Thyroid gland (tissue), 4 donors: ENCODE results near the gene KCNK18.

Source experiments
- POLR2A ChIP-seq, 2 donors: fragments of 450-650 bp; IDR thresholded peaks; one replicate each; pipeline ENCODE4 v1.6.1; 2017; ENCODE audit warnings: antibody characterized with exemption in 2 of 2, mild to moderate bottlenecking in 2 of 2, moderate library complexity in 1 of 2
- TF ChIP-seq, protein P1 (sequence below), 6 experiments: fragments of 200-600 bp in 3 of 6; fragments of 450-650 bp in 3 of 6; sonication (generic) in 3 of 6; IDR thresholded peaks; one replicate each; pipeline ENCODE4 v1.5.1; 2016 to 2019; ENCODE audit warnings: antibody characterized with exemption in 6 of 6, mild to moderate bottlenecking in 2 of 6, inconsistent platforms in 1 of 6, moderate library complexity in 1 of 6

DNA sequence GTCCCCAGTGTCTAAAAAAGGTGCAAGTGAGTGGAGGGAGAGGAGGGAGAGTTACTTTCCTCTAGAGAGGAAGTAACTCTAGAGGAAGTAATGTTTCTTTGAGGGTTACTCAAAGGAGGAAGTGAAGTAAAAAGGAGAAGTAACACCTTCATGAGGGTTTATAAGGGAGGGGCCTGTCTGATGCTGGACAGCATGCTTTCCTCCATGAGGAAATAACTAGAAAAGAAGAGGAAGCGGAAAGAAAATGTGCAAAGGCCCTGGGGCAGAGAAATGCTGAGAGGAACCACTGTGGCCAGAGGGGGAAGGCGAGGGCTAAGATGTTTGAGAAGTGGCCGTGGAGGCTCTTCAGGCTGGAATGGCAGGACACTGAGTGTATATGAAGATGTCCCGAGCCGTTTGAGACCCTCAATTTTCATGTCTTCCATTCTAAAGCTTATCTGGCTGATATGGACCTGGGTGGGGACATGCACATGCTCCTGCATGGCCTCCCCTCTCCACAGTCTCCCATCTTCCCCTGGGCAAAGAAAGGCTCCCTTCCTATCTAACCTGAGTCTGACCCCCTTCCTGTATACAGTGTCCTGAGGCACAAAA is 40.2 kb downstream of the KCNK18 start:
- TF ChIP-seq, protein P1, sequence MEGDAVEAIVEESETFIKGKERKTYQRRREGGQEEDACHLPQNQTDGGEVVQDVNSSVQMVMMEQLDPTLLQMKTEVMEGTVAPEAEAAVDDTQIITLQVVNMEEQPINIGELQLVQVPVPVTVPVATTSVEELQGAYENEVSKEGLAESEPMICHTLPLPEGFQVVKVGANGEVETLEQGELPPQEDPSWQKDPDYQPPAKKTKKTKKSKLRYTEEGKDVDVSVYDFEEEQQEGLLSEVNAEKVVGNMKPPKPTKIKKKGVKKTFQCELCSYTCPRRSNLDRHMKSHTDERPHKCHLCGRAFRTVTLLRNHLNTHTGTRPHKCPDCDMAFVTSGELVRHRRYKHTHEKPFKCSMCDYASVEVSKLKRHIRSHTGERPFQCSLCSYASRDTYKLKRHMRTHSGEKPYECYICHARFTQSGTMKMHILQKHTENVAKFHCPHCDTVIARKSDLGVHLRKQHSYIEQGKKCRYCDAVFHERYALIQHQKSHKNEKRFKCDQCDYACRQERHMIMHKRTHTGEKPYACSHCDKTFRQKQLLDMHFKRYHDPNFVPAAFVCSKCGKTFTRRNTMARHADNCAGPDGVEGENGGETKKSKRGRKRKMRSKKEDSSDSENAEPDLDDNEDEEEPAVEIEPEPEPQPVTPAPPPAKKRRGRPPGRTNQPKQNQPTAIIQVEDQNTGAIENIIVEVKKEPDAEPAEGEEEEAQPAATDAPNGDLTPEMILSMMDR (IDR thresholded peaks at IDR 0.05) = no peak
- no peak for TF ChIP-seq POLR2A (IDR thresholded peaks at IDR 0.05)
